Measurements from ENCODE around the gene ZBTB20. TPM values are rescaled to one million over a fixed set of nuclear protein-coding genes. Genes with fewer than 3 reads are reported as not detected.

ZBTB20 gene
- total and polyA plus RNA-seq, 2 of the 4 experiments (the other 2 are of a cell fraction): 0.75 to 14.7 TPM

GRCh38 chr3:114329823-114330222, 817.3 kb downstream of the ZBTB20 start:
- no peak for DNase-seq
- WGBS, 2 experiments (ENCODE audit: extremely low coverage in 2 of 2, insufficient read length in 1 of 2): no CpG with 5 or more reads among the region's 2 CpGs
- Histone ChIP-seq H2BK20ac (ENCODE audit: low read depth, low read length) (no peak overlapping the region), H3K4me3 (ENCODE audit: insufficient read depth, low read depth, low read length) (no peak overlapping the region), H4K5ac (ENCODE audit: low read depth, low read length) (no peak overlapping the region), H3K27me3 (ENCODE audit: control insufficient read depth, insufficient read depth, low read length) (no peaks in the 10 kb centered on the region), H3K4me1 (ENCODE audit: control insufficient read depth, insufficient read depth, low read length) (no peaks in the 10 kb centered on the region), H2AFZ (replicated peaks; ENCODE audit: low read length, poor library complexity) (no peak overlapping the region), H3K23ac (ENCODE audit: low read depth, low read length) (no peak overlapping the region), H3K9ac (ENCODE audit: low read depth, low read length) (no peak overlapping the region), H3K27ac (ENCODE audit: insufficient read depth, low read length) (no peak overlapping the region), H2AK5ac (ENCODE audit: low read depth, low read length) (no peak overlapping the region), H3K36me3 (ENCODE audit: control insufficient read depth, insufficient read depth, low read length) (peaks cover 6% of the 10 kb centered on the region), H3K56ac (ENCODE audit: extremely low read depth, insufficient read depth, low read length) (no peak overlapping the region), H2BK15ac (ENCODE audit: low read depth, low read length) (no peak overlapping the region), H4K20me1 (ENCODE audit: insufficient read depth, low read length) (no peaks in the 10 kb centered on the region), H2BK5ac (ENCODE audit: low read depth, low read length, poor library complexity, severe bottlenecking) (no peak overlapping the region), H4K91ac (ENCODE audit: insufficient read depth, low read depth, low read length) (no peak overlapping the region), H3K18ac (ENCODE audit: low read depth, low read length) (no peak overlapping the region), H4K8ac (ENCODE audit: low read depth in 2 of 2, low read length in 2 of 2) (no peak overlapping the region), H2AK9ac (replicated peaks; ENCODE audit: low read depth, low read length, poor library complexity) (no peak overlapping the region), H2BK120ac (ENCODE audit: low read depth, low read length) (no peak overlapping the region), H3K79me1 (ENCODE audit: low read depth in 1 of 2, low read length in 2 of 2) (no peaks in the 10 kb centered on the region), H3K4ac (ENCODE audit: low read depth, low read length) (no peak overlapping the region), H3K9me1 (ENCODE audit: insufficient read depth, low read length) (no peaks in the 10 kb centered on the region), H3K14ac (replicated peaks; ENCODE audit: low read depth, low read length) (no peak overlapping the region), H3K9me3 (ENCODE audit: control insufficient read depth, insufficient read depth, low read length) (no peaks in the 10 kb centered on the region), H3K4me2 (ENCODE audit: low read depth, low read length) (no peak overlapping the region)
- ChIA-PET POLR2A (ENCODE audit: unreplicated experiment) (no interaction called here), CTCF (no interaction called here)
- in situ Hi-C loops (cut with MboI; ENCODE audit: low sequenced_read_pairs) (no loop called here), dilution Hi-C loops (cut with HindIII; ENCODE audit: low sequenced_read_pairs, unreplicated experiment) (no loop called here), intact Hi-C loops (cut with micrococcal nuclease) (loop anchor here (10.0 kb wide), 2 partner anchors 175 to 485 kb away; no protein-coding TSS in a partner anchor)
- TF ChIP-seq RFX5 (IDR thresholded peaks at IDR 0.05; ENCODE audit: low read depth, low read length) (no peak), POLR2A (IDR thresholded peaks at IDR 0.05; ENCODE audit: low read depth, low read length) (no peak), MXI1 (IDR thresholded peaks at IDR 0.05; ENCODE audit: borderline replicate concordance, low read depth, low read length) (no peak), NFE2L2 (IDR thresholded peaks at IDR 0.05; ENCODE audit: low read depth, low read length) (no peak), CHD1 (IDR thresholded peaks at IDR 0.05; ENCODE audit: low read depth, low read length) (no peak), RCOR1 (IDR thresholded peaks at IDR 0.05; ENCODE audit: insufficient replicate concordance, low read length) (no peak), RAD21 (IDR thresholded peaks at IDR 0.05; ENCODE audit: low read length) (no peak)
- no TSS peak for BruUV-seq (replicated peaks)
- no peak for ATAC-seq (ENCODE audit: low read depth)

Measured in IMR-90 (cell line).